K562 (cell line): ENCODE results near the gene MYMX. TPM values are rescaled to one million over a fixed set of nuclear protein-coding genes. Genes with fewer than 3 reads are reported as not detected.

Source experiments
- ATAC-seq: fragments of 200-7000 bp; cut with Tn5 transposase; 3 replicates; pipeline ENCODE4 v1.9.1; 2020; ENCODE audit warnings: moderate library complexity
- BruUV-seq: library from RNA; stranded (reverse); fragments of 400-500 nt; replicated peaks from 2 replicates; lab custom pipeline; 2021; lab: Mats Ljungman, UMichigan
- CTCF ChIA-PET: fragments of 300-600 bp; formaldehyde crosslinking; extraction: SDS; loops from one replicate; lab custom pipeline; 2021; ENCODE audit warnings: low intra/inter-chr PET ratio; lab: Yijun Ruan, JAX
- POLR2A ChIA-PET: fragments of 300-600, 350-650 bp; sonication (Branson Sonifier 250); formaldehyde crosslinking; extraction: SDS; loops from one replicate; lab custom pipeline; 2021; ENCODE audit warnings: antibody characterized with exemption, inconsistent platforms; lab: Yijun Ruan, JAX
- DNase-seq, 4 experiments: peaks; one replicate each; pipeline versions ENCODE4 v3.0.0 to v3.0.0-alpha.2; 2011 to 2018; ENCODE audit warnings: low spot score in 3 of 4, mixed read lengths in 3 of 4; ENCODE audit errors: extremely low read depth in 1 of 4
- FAIRE-seq: peaks from 2 replicates; lab custom pipeline; 2011; peaks lifted over from hg19 to GRCh38; lab: Jason Lieb, UNC
- H2AFZ ChIP-seq: 2 replicates; pipeline ENCODE4 v1.6.0; 2011; ENCODE audit warnings: low read depth, low read length, control low read depth, inconsistent platforms
- H3K27ac ChIP-seq: fragments of 200-600 bp; 3 replicates; pipeline ENCODE4 v1.8.0; 2011; ENCODE audit warnings: low read depth, mild to moderate bottlenecking, control low read depth, inconsistent platforms, low read length, moderate library complexity, mixed read lengths; ENCODE audit errors: extremely low read depth
- H3K27me3 ChIP-seq, 2 experiments: fragments of 300-600 bp in 1 of 2; 2 replicates in 1 of 2; 3 replicates in 1 of 2; pipeline versions ENCODE4 v1.6.0 to v1.8.0; 2011; ENCODE audit warnings: inconsistent platforms in 2 of 2, low read length in 2 of 2, mild to moderate bottlenecking in 1 of 2, mixed read lengths in 1 of 2, moderate library complexity in 1 of 2; ENCODE audit not compliant: control insufficient read depth in 2 of 2, insufficient read depth in 2 of 2
- H3K36me3 ChIP-seq: fragments of 300-600 bp; 3 replicates; pipeline ENCODE4 v1.8.0; 2011; ENCODE audit warnings: mild to moderate bottlenecking, low read length, inconsistent platforms; ENCODE audit not compliant: control insufficient read depth, insufficient read depth
- H3K4me1 ChIP-seq, 2 experiments: fragments of 200-600 bp in 1 of 2; replicated peaks in 1 of 2; 2 replicates in 1 of 2; 3 replicates in 1 of 2; pipeline versions ENCODE4 v1.5.1 to v1.8.0; 2011; ENCODE audit warnings: inconsistent platforms in 2 of 2, low read length in 2 of 2, mild to moderate bottlenecking in 1 of 2, mixed read lengths in 1 of 2, moderate library complexity in 1 of 2; ENCODE audit not compliant: control insufficient read depth in 2 of 2, insufficient read depth in 2 of 2
- H3K4me2 ChIP-seq: 2 replicates; pipeline ENCODE4 v1.6.1; 2011; ENCODE audit warnings: low read length, control low read depth, inconsistent platforms, mixed read lengths; ENCODE audit not compliant: insufficient read depth
- H3K4me3 ChIP-seq: fragments of 200-600 bp; sonication (generic), shearing (Covaris generic); 2 replicates; pipeline ENCODE4 v1.5.1; 2016; ENCODE audit warnings: control low read depth, inconsistent platforms
- H3K79me2 ChIP-seq: fragments of 200-600 bp; 3 replicates; pipeline ENCODE4 v1.8.0; 2011; ENCODE audit warnings: low read length, inconsistent platforms; ENCODE audit not compliant: control insufficient read depth, insufficient read depth
- H3K9ac ChIP-seq, 2 experiments: 2 replicates each; pipeline versions ENCODE4 v1.6.0 to v1.6.1; 2011; ENCODE audit warnings: low read depth in 2 of 2, low read length in 2 of 2, control low read depth in 1 of 2, inconsistent platforms in 1 of 2, mild to moderate bottlenecking in 1 of 2, mixed read lengths in 1 of 2; ENCODE audit not compliant: insufficient read depth in 1 of 2
- H3K9me1 ChIP-seq: one replicate; pipeline ENCODE4 v1.6.0; 2011; ENCODE audit warnings: inconsistent platforms, mild to moderate bottlenecking, low read length, moderate library complexity; ENCODE audit not compliant: control insufficient read depth, insufficient read depth
- H3K9me3 ChIP-seq: replicated peaks from 2 replicates; pipeline ENCODE4 v1.5.1; 2011; ENCODE audit warnings: low read depth, low read length, inconsistent platforms; ENCODE audit not compliant: control insufficient read depth, insufficient read depth
- H4K20me1 ChIP-seq: replicated peaks from 2 replicates; pipeline ENCODE4 v1.6.1; 2011; ENCODE audit warnings: low read length, inconsistent platforms, mixed read lengths; ENCODE audit not compliant: control insufficient read depth, insufficient read depth
- CXXC5 ChIP-seq: fragments of 250-450 bp; sonication (Bioruptor Pico); IDR thresholded peaks from 2 replicates; pipeline ENCODE4 v1.8.0; 2022; ENCODE audit warnings: inconsistent platforms, mild to moderate bottlenecking, moderate library complexity
- HDAC2 ChIP-seq: fragments of 450-650 bp; IDR thresholded peaks from 2 replicates; pipeline ENCODE4 v1.6.1; 2016; ENCODE audit warnings: mild to moderate bottlenecking
- KLF16 ChIP-seq: IDR thresholded peaks from 2 replicates; pipeline ENCODE4 v1.6.1; 2016; ENCODE audit warnings: antibody characterized with exemption
- MEIS2 ChIP-seq: fragments of 450-650 bp; IDR thresholded peaks from 2 replicates; pipeline ENCODE4 v1.6.1; 2014; ENCODE audit warnings: mild to moderate bottlenecking; ENCODE audit not compliant: partially characterized antibody
- NCOA4 ChIP-seq: fragments of 450-650 bp; IDR thresholded peaks from 2 replicates; pipeline ENCODE4 v1.6.1; 2018; ENCODE audit warnings: mild to moderate bottlenecking; ENCODE audit not compliant: partially characterized antibody
- SRSF3 ChIP-seq: fragments of 200-400 bp; formaldehyde crosslinking; IDR thresholded peaks from 2 replicates; pipeline ENCODE4 v1.6.1; 2016; ENCODE audit warnings: mild to moderate bottlenecking, low read length, moderate library complexity; ENCODE audit not compliant: insufficient read depth
- STAT5B ChIP-seq: fragments of 250-450 bp; sonication (Bioruptor Pico); IDR thresholded peaks from 2 replicates; pipeline ENCODE4 v1.8.0; 2021; ENCODE audit warnings: mild to moderate bottlenecking, inconsistent platforms
- TFAM ChIP-seq: fragments of 250-450 bp; sonication (Bioruptor Pico); conservative IDR thresholded peaks from 2 replicates; pipeline ENCODE4 v1.5.0; 2021; ENCODE audit warnings: mild to moderate bottlenecking, moderate library complexity
- THAP12 ChIP-seq: fragments of 250-450 bp; sonication (Bioruptor Pico); IDR thresholded peaks from 2 replicates; pipeline ENCODE4 v1.9.0; 2021; ENCODE audit warnings: mild to moderate bottlenecking, inconsistent platforms
- ZNF143 ChIP-seq: sonication (generic); formaldehyde crosslinking; IDR thresholded peaks from 2 replicates; pipeline ENCODE4 v1.9.0; 2022; ENCODE audit warnings: mild to moderate bottlenecking, missing genetic modification reagents
- ZNF311 ChIP-seq: fragments of 250-450 bp; sonication (Bioruptor Pico); IDR thresholded peaks from 2 replicates; pipeline ENCODE4 v1.4.0; 2020; ENCODE audit warnings: mild to moderate bottlenecking, moderate library complexity
- ZNF347 ChIP-seq: fragments of 450-650 bp; formaldehyde crosslinking; IDR thresholded peaks from 2 replicates; pipeline ENCODE4 v1.4.0; 2020; ENCODE audit warnings: low read depth, mild to moderate bottlenecking, moderate library complexity
- ZNF57 ChIP-seq: fragments of 450-650 bp; formaldehyde crosslinking; IDR thresholded peaks from 2 replicates; pipeline ENCODE4 v1.4.0; 2020; ENCODE audit warnings: mild to moderate bottlenecking, moderate library complexity
- ZNF586 ChIP-seq: fragments of 450-650 bp; formaldehyde crosslinking; conservative IDR thresholded peaks from 2 replicates; pipeline ENCODE4 v1.4.0; 2020; ENCODE audit warnings: mild to moderate bottlenecking, moderate library complexity
- ZNF76 ChIP-seq: fragments of 250-450 bp; sonication (Bioruptor Pico); IDR thresholded peaks from 2 replicates; pipeline ENCODE4 v1.4.0; 2020; ENCODE audit warnings: mild to moderate bottlenecking, moderate library complexity, borderline replicate concordance
- ZNF79 ChIP-seq: fragments of 250-450 bp; sonication (Bioruptor Pico); IDR thresholded peaks from 2 replicates; pipeline ENCODE4 v1.4.0; 2020; ENCODE audit warnings: low read depth, mild to moderate bottlenecking, moderate library complexity
- WGBS: fragments of 100-300 bp; shearing (Covaris generic); methylation state at CpG from one replicate; pipeline ENCODE4 v1.1.6; 2016; ENCODE audit warnings: low coverage, mixed read lengths; ENCODE audit not compliant: insufficient coverage; ENCODE audit errors: missing lambda C conversion rate; 5-methylcytosine and 5-hydroxymethylcytosine counted together
- in situ Hi-C: fragments of 300-500 bp; cut with MboI; formaldehyde crosslinking; loops from 4 replicates; pipeline ENCODE4 v1.15.0; 2018; ENCODE audit warnings: inconsistent platforms, mixed read lengths
- intact Hi-C: fragments of 100-400 bp; cut with micrococcal nuclease; formaldehyde crosslinking; loops from 2 replicates; pipeline ENCODE4 v1.14.2; 2022
- polyA plus RNA-seq, 8 experiments: library from polyadenylated mRNA; depleted of rRNA in 4 of 8; stranded (reverse) in 5 of 8; unstranded in 3 of 8; fragments of >200 nt; fragmentation: Nextera tagmentation in 2 of 8; fragmentation: Illumina TruSeq in 1 of 8; extraction: Ambion mirVana in 2 of 8; extraction: Trizol in 1 of 8; gene quantifications; 2 replicates each; pipeline versions ENCODE4 v1.2.1 to v1.2.3, GENCODE V29; 2011 to 2014; ENCODE audit warnings: inconsistent platforms in 1 of 8, missing spikeins in 1 of 8
- total RNA-seq, 7 experiments: library from RNA; depleted of rRNA in 6 of 7; stranded (reverse); fragments of >200 nt in 6 of 7; fragmentation: Illumina TruSeq in 2 of 7; extraction: Trizol in 2 of 7; gene quantifications; 2 replicates each; pipeline versions ENCODE4 v1.2.1 to v1.2.3, GENCODE V29; 2011 to 2021; ENCODE audit warnings: low replicate concordance in 1 of 7

MYMX gene
- total and polyA plus RNA-seq, 9 of the 15 experiments (the other 6 are each of a cell fraction or from before 2014, with no cell fraction given) = 0.12 TPM; not detected in 8

GRCh38 chr6:44224029-44224964 lies 7.6 kb downstream of the MYMX start (continued):
- TF ChIP-seq STAT5B = no peak
- no peak for TF ChIP-seq THAP12 (CRISPR knock-in tag)
- 0 out of 2 replicates have a peak, but pooled peaks have one; percentile 22 for TF ChIP-seq ZNF57
- no peak for TF ChIP-seq KLF16

GRCh38 chr6:44224965-44225305 lies 8.2 kb downstream of the MYMX start:
- ChIA-PET CTCF (interaction anchor here (0.8 kb wide), 1 partner anchor 13 kb away, joined by 6 read pairs; no protein-coding TSS in a partner anchor), POLR2A (interaction anchor here (0.8 to 6.8 kb wide), 12 partner anchors 8 to 596 kb away, joined by 3 to 104 read pairs (median 4); partner anchors contain the start of genes GTPBP2, HSP90AB1 and MYMX)
- WGBS = 69% methylated on average over 4 of the region's 4 CpGs
- H3K9ac ChIP-seq = peak overlapping the region; percentile 57 to 91; a peak in 2 of 4 replicates
- peaks cover 56% of the 10 kb centered on the region for H3K79me2 ChIP-seq
- DNase-seq = no peak
- peak overlapping the region; percentile 54; the same call in 1 of the 2 replicates for H3K4me3 ChIP-seq
- no peak overlapping the region for H3K27ac ChIP-seq
- peaks cover 31% of the 10 kb centered on the region for H3K36me3 ChIP-seq
- no peak for TF ChIP-seq NCOA4
- no peak for TF ChIP-seq ZNF347 (CRISPR knock-in tag)
- TF ChIP-seq TFAM (CRISPR knock-in tag) = no peak
- TF ChIP-seq ZNF311 (CRISPR knock-in tag) = no peak
- TF ChIP-seq ZNF79 (CRISPR knock-in tag) = no peak
- TF ChIP-seq MEIS2 = no peak
- no peak for TF ChIP-seq ZNF143 (CRISPR knock-in tag)
- TF ChIP-seq ZNF76 = no peak
- no peak for TF ChIP-seq KLF16
- TF ChIP-seq ZNF586 (CRISPR knock-in tag) = no peak
- no peak for TF ChIP-seq HDAC2
- TF ChIP-seq SRSF3 = no peak
- TF ChIP-seq CXXC5 (CRISPR knock-in tag) = no peak
- TF ChIP-seq, all 486 proteins: peak for 0
- no peaks in the 10 kb centered on the region for H3K27me3 ChIP-seq
- H4K20me1 ChIP-seq = peaks cover 3% of the 10 kb centered on the region; the same call in 1 of the 2 replicates
- peak overlapping the region; percentile 86 for H3K4me2 ChIP-seq
- peaks cover 64 to 78% of the 10 kb centered on the region in 2 experiments for H3K4me1 ChIP-seq
- H3K9me3 ChIP-seq = no peaks in the 10 kb centered on the region
- ATAC-seq = no peak
- BruUV-seq = no TSS peak
- intact Hi-C loops (loop anchor here (2.0 to 10.0 kb wide), 2 partner anchors 28 to 590 kb away; partner anchors contain the start of gene MAD2L1BP), in situ Hi-C loops (no loop called here)
- H3K9me1 ChIP-seq = peaks cover 6% of the 10 kb centered on the region
- FAIRE-seq = no peak
- H2AFZ ChIP-seq = no peak overlapping the region
